CD4-positive, CD25-positive, alpha-beta regulatory T cell (primary cell): Measurements from ENCODE around the gene SZT2. TPM values are rescaled to one million over a fixed set of nuclear protein-coding genes. Genes with fewer than 3 reads are reported as not detected.

Experiments used
- ATAC-seq, 2 donors: fragments of 150-1000 bp; cut with Tn5 transposase; one replicate each; pipeline ENCODE4 v1.10.0; 2021; ENCODE audit warnings: low read depth in 2 of 2, moderate number of reproducible peaks in 2 of 2, moderate library complexity in 1 of 2
- DNase-seq, 3 donors: peaks; one replicate each; pipeline versions ENCODE4 v3.0.0 to v3.0.0-alpha.2; 2012 to 2022; ENCODE audit warnings: mixed read lengths in 1 of 3
- H3K27ac ChIP-seq: one replicate; pipeline ENCODE4 v1.7.0; 2013; ENCODE audit warnings: mild to moderate bottlenecking, low read length; ENCODE audit not compliant: insufficient read depth, poor library complexity, severe bottlenecking
- H3K27me3 ChIP-seq: one replicate; pipeline ENCODE4 v1.7.0; 2013; ENCODE audit warnings: low read length; ENCODE audit not compliant: control insufficient read depth, insufficient read depth
- H3K36me3 ChIP-seq: one replicate; pipeline ENCODE4 v1.7.0; 2013; ENCODE audit warnings: mild to moderate bottlenecking, low read length, moderate library complexity; ENCODE audit not compliant: control insufficient read depth, insufficient read depth
- H3K4me1 ChIP-seq: 2 replicates; pipeline ENCODE4 v1.7.0; 2013; ENCODE audit warnings: mild to moderate bottlenecking, low read length; ENCODE audit not compliant: insufficient read depth, control insufficient read depth, poor library complexity, severe bottlenecking
- H3K4me3 ChIP-seq: one replicate; pipeline ENCODE4 v1.7.0; 2013; ENCODE audit warnings: low read depth, mild to moderate bottlenecking, low read length, moderate library complexity
- H3K9me3 ChIP-seq, 2 experiments: 1 replicate in 1 of 2; 2 replicates in 1 of 2; pipeline ENCODE4 v1.7.0; 2013; ENCODE audit warnings: low read length in 2 of 2, mild to moderate bottlenecking in 1 of 2, moderate library complexity in 1 of 2; ENCODE audit not compliant: control insufficient read depth in 2 of 2
- H3K27ac Mint-ChIP-seq, 3 donors: one replicate each; pipeline ENCODE4 v1.8.0; 2020 to 2022; ENCODE audit warnings: mild to moderate bottlenecking in 3 of 3, mixed read lengths in 3 of 3, moderate library complexity in 2 of 3
- H3K27me3 Mint-ChIP-seq: one replicate; pipeline ENCODE4 v1.8.0; 2022; ENCODE audit warnings: mild to moderate bottlenecking, mixed read lengths
- H3K36me3 Mint-ChIP-seq: one replicate; pipeline ENCODE4 v1.8.0; 2020; ENCODE audit warnings: mixed read lengths
- H3K4me1 Mint-ChIP-seq, 4 donors: one replicate each; pipeline ENCODE4 v1.8.0; 2020 to 2022; ENCODE audit warnings: mixed read lengths in 4 of 4, mild to moderate bottlenecking in 1 of 4
- H3K4me3 Mint-ChIP-seq, 4 donors: one replicate each; pipeline ENCODE4 v1.8.0; 2020 to 2022; ENCODE audit warnings: mild to moderate bottlenecking in 4 of 4, mixed read lengths in 4 of 4, moderate library complexity in 3 of 4
- H3K9me3 Mint-ChIP-seq, 7 donors: one replicate each; pipeline ENCODE4 v1.8.0; 2020 to 2022; ENCODE audit warnings: mixed read lengths in 7 of 7, mild to moderate bottlenecking in 3 of 7, moderate library complexity in 2 of 7
- polyA plus RNA-seq, 4 donors: library from polyadenylated mRNA; unstranded; fragments of 300-500 nt; fragmentation: Illumina TruSeq; gene quantifications; one replicate each; pipeline ENCODE4 v1.2.3, GENCODE V29; 2021
- total RNA-seq: library from RNA; stranded (reverse); gene quantifications from one replicate; pipeline ENCODE4 v1.2.3, GENCODE V29; 2022

SZT2 gene
- total and polyA plus RNA-seq, 5 donors from 2014 or later, result 1.5 to 107 (median 3.9) TPM

DNA sequence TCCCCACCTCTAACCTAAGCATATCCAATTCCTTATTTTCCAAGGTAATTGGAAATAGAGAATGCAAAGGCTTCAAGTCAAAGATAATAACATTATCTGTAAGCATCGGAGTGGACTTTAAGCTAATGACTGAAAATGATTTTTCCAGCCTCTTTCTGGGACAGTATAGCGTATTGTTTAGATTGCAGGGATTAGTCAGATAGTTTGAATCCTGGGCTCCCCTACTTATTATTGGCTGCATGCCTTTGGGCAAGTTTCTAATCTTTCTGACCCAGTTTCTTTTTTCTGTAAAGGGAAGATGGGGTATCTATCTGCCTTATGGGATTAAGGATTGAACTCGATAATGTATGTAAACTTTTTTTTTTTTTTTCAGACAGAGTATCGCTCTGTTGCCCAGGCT is 32.4 kb upstream of the SZT2 start:
- no peaks in the 10 kb centered on the region for H3K9me3 Mint-ChIP-seq
- Histone ChIP-seq H3K4me1 (peaks cover 13% of the 10 kb centered on the region), H3K27ac (no peak overlapping the region), H3K27me3 (no peaks in the 10 kb centered on the region), H3K4me3 (no peak overlapping the region), H3K9me3 (no peaks in the 10 kb centered on the region), H3K36me3 (peaks cover 7% of the 10 kb centered on the region)
- peaks cover 12% of the 10 kb centered on the region for H3K36me3 Mint-ChIP-seq
- H3K4me1 Mint-ChIP-seq, result peaks cover 9 to 25% (median 15%) of the 10 kb centered on the region in 4 donors
- no peak overlapping the region for H3K27ac Mint-ChIP-seq
- H3K27me3 Mint-ChIP-seq, result no peaks in the 10 kb centered on the region
- peak overlapping the region in 3 of 4 donors; percentile 78 to 90 (median 90) for H3K4me3 Mint-ChIP-seq
- ATAC-seq, result no peak
- DNase-seq, result no peak

DNA sequence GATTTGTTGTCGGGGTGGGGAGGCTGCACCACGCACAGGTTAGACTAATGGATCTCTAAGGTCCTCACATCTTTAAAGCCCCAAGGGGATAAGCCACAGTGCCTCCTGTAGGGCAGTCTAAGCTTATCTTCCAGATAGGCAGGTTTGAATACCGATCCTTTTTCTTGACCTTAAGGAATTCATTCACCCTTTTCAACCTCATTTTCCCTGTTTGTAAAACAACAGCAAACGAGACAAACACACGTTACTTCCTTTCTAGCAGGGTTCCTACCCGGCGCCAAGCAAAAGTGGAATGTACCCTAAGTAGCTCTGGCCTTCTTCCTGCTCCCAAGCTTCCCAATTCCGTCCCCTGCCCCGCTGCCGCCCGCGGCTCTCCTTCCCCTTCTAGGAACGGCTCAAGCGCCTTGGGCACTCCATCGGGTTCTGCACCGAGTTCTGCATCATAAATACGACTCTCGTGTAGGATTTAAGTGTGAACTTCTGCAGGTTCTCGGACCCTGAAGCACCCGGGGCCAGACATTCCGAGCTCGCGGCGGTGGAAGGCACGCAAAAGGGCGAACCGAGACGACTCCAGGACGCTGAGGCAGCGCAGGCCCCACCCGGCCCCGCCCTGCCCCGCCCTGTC is 31.5 kb upstream of the SZT2 start:
- DNase-seq, result peak in 1 of 3 donors; percentile 59
- Histone ChIP-seq H3K4me1 (peaks cover 13% of the 10 kb centered on the region), H3K27ac (peak overlapping the region; percentile 65), H3K27me3 (no peaks in the 10 kb centered on the region), H3K9me3 (no peaks in the 10 kb centered on the region), H3K4me3 (peak overlapping the region; percentile 90), H3K36me3 (peaks cover 15% of the 10 kb centered on the region)
- H3K9me3 Mint-ChIP-seq, result no peaks in the 10 kb centered on the region
- no peak for ATAC-seq
- H3K27me3 Mint-ChIP-seq, result no peaks in the 10 kb centered on the region
- H3K36me3 Mint-ChIP-seq, result peaks cover 18% of the 10 kb centered on the region
- H3K4me3 Mint-ChIP-seq, result peak overlapping the region; percentile 90 to 96 (median 92)
- H3K27ac Mint-ChIP-seq, result peak overlapping the region; percentile 9 to 93 (median 84)
- peaks cover 9 to 21% (median 15%) of the 10 kb centered on the region in 4 donors for H3K4me1 Mint-ChIP-seq

DNA sequence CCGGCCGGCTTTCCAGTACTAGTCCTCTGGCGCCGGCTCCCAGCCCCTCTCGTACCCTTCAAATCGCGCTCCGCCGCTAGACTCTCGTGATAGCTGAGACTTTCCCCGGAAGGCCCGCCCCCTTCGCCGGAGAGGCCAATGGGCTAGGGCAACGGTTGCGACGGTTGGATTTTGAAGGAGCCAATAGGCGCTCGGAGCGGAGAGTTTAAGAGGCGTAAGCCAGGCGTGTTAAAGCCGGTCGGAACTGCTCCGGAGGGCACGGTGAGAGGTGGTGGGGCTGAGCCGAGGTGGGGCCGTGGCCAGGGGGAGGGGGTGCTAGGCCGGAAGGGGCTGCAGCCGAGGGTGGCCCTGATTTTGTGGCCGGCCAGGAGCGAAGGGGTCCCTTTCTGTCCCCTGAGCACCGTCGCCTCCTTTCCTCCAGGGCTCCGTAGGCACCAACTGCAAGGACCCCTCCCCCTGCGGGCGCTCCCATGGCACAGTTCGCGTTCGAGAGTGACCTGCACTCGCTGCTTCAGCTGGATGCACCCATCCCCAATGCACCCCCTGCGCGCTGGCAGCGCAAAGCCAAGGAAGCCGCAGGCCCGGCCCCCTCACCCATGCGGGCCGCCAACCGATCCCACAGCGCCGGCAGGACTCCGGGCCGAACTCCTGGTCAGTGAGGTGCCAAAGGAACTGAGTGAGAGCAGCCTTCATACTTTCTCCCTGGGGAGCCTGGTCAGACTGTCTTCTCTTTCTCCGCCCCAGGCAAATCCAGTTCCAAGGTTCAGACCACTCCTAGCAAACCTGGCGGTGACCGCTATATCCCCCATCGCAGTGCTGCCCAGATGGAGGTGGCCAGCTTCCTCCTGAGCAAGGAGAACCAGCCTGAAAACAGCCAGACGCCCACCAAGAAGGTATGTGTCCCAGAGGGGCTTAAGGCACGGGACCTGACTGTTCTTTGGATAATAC is 30.7 kb upstream of the SZT2 start, which contains the start of gene CDC20:
Gene CDC20 (plus strand): TSS at position 236 of the 948 bp plus-strand sequence. CDS start 235 bp downstream, at position 471.
- ATAC-seq, result peak; percentile 99 to 100
- Mint-ChIP-seq H3K9me3 (no peaks in the 10 kb centered on the region), H3K27ac (peak within 1 kb of the TSS; percentile 9 to 93 (median 84)), H3K27me3 (no peaks in the 10 kb centered on the region), H3K36me3 (peaks cover 24% of the 10 kb centered on the region), H3K4me1 (peaks cover 9 to 21% (median 15%) of the 10 kb centered on the region in 4 donors), H3K4me3 (peak within 1 kb of the TSS; percentile 90 to 96 (median 92))
- no peaks in the 10 kb centered on the region for H3K27me3 ChIP-seq
- no peaks in the 10 kb centered on the region for H3K9me3 ChIP-seq
- peak within 1 kb of the TSS; percentile 65 for H3K27ac ChIP-seq
- peaks cover 23% of the 10 kb centered on the region for H3K36me3 ChIP-seq
- DNase-seq, result peak; percentile 95 to 97 (median 97)
- H3K4me3 ChIP-seq, result peak within 1 kb of the TSS; percentile 90
- H3K4me1 ChIP-seq, result peaks cover 13% of the 10 kb centered on the region

DNA sequence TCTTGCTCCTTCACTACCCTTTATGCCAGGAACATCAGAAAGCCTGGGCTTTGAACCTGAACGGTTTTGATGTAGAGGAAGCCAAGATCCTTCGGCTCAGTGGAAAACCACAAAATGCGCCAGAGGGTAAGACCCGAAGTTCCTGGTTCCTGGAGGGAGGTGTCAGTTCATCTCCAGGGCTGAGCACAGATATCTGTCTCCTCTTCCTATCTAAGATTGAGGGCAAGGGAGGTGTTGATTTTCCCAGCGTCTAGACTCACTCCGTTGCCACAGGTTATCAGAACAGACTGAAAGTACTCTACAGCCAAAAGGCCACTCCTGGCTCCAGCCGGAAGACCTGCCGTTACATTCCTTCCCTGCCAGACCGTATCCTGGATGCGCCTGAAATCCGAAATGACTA is 30.0 kb upstream of the SZT2 start:
- Mint-ChIP-seq H3K4me1 (peaks cover 9 to 24% (median 13%) of the 10 kb centered on the region in 4 donors), H3K27ac (no peak overlapping the region)

DNA sequence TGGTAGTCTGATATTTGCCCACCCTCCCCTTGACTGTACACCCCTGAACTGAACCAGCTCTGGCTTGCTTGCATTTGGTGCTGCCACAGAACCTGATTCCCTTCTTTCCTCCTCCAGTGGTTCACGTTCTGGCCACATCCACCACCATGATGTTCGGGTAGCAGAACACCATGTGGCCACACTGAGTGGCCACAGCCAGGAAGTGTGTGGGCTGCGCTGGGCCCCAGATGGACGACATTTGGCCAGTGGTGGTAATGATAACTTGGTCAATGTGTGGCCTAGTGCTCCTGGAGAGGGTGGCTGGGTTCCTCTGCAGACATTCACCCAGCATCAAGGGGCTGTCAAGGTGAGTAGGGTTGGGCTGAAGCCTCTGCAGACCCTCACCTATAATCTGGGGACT is 29.1 kb upstream of the SZT2 start:
- Mint-ChIP-seq H3K27ac (no peak overlapping the region), H3K9me3 (no peaks in the 10 kb centered on the region), H3K36me3 (peaks cover 31% of the 10 kb centered on the region), H3K4me3 (peak overlapping the region in 2 of 4 donors; percentile 64 to 74), H3K27me3 (no peaks in the 10 kb centered on the region), H3K4me1 (peaks cover 10 to 33% (median 15%) of the 10 kb centered on the region in 4 donors)
- Histone ChIP-seq H3K27me3 (no peaks in the 10 kb centered on the region), H3K36me3 (peaks cover 38% of the 10 kb centered on the region), H3K27ac (no peak overlapping the region), H3K4me3 (no peak overlapping the region), H3K4me1 (peaks cover 15% of the 10 kb centered on the region), H3K9me3 (no peaks in the 10 kb centered on the region)
- no peak for DNase-seq
- no peak for ATAC-seq

More for the DNA sequence above, 30.0 kb upstream of the SZT2 start:
- Histone ChIP-seq H3K27me3 (no peaks in the 10 kb centered on the region), H3K36me3 (peaks cover 30% of the 10 kb centered on the region), H3K9me3 (no peaks in the 10 kb centered on the region), H3K27ac (no peak overlapping the region), H3K4me1 (peaks cover 13% of the 10 kb centered on the region), H3K4me3 (no peak overlapping the region)
- Mint-ChIP-seq H3K27me3 (no peaks in the 10 kb centered on the region), H3K36me3 (peaks cover 31% of the 10 kb centered on the region), H3K4me3 (peak overlapping the region in 3 of 4 donors; percentile 64 to 74 (median 66)), H3K9me3 (no peaks in the 10 kb centered on the region)
- no peak for ATAC-seq
- no peak for DNase-seq

DNA sequence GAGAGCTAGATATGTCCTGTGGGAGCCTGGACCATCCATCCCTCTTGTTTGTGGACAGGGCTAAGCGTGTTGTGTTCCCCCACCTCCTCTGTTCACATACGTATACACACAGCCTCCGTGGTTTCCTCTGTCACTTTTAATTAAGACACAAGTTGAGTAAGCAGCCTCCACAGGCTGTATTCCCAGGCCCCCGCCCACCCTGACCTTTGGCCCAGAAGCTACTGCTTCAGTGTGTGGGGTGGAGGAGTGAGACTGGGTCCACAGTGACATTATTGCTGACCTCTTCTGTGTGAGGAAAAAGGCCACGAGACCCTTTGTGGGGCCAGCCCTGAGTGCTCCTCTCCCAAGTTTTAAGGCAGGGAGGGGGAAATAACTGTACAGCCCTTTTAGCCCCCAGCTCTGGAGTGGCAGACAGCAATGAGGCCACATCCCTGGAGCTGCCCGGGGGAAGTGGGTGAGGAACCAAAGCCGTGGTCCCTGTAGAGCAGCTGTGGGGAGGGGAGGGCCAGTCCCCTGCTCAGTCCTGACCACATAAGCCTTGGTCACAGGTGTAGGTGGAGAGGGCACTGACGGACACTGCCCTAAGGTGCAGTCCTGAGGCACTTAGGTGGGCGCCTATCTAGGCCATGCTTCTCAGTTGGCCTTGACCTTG is 26.3 kb upstream of the SZT2 start:
- Histone ChIP-seq H3K27ac (no peak overlapping the region), H3K9me3 (no peaks in the 10 kb centered on the region), H3K36me3 (peaks cover 39% of the 10 kb centered on the region), H3K4me1 (peaks cover 28% of the 10 kb centered on the region), H3K27me3 (no peaks in the 10 kb centered on the region), H3K4me3 (no peak overlapping the region)
- ATAC-seq, result no peak
- no peak for DNase-seq
- Mint-ChIP-seq H3K4me3 (peak overlapping the region in 2 of 4 donors; percentile 79 to 83), H3K27me3 (no peaks in the 10 kb centered on the region), H3K9me3 (no peaks in the 10 kb centered on the region), H3K36me3 (peaks cover 28% of the 10 kb centered on the region), H3K27ac (no peak overlapping the region), H3K4me1 (peaks cover 12 to 45% (median 17%) of the 10 kb centered on the region in 4 donors)

DNA sequence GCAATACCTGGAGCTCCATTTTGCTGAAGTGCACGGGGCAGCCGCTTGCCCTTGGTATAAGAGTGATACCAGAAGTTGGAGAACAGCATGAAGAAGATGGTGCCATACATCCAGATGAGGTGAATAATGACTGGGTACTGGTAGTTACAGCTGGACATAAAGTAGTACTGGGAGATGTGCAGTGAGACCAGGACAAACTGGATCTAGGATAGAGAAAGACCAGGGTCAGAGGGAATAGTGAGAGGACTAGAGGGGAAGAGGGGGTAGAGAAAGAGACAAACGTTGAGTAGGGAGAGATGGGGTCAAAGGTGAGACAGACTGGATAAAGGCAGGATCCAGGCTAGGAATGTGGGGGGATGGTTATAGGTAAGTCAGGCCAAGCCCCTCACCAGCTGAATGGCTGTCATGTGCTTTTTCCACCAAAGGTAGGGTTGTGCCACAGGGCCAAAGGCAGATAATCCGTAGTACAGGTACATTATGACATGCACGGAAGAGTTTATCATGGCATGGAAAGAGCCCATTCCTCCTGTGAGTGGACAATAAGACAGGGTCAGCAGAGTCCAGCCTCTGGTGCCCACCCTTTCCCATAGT is 25.7 kb upstream of the SZT2 start:
- ATAC-seq, result no peak

More for the DNA sequence above, 25.7 kb upstream of the SZT2 start:
- Mint-ChIP-seq H3K27ac (peak overlapping the region in 2 of 3 donors; percentile 69 to 96), H3K4me1 (peaks cover 11 to 48% (median 19%) of the 10 kb centered on the region in 4 donors), H3K27me3 (no peaks in the 10 kb centered on the region), H3K36me3 (peaks cover 28% of the 10 kb centered on the region), H3K9me3 (no peaks in the 10 kb centered on the region), H3K4me3 (peak overlapping the region; percentile 48 to 83 (median 70))
- H3K9me3 ChIP-seq, result no peaks in the 10 kb centered on the region
- H3K27me3 ChIP-seq, result no peaks in the 10 kb centered on the region
- H3K4me1 ChIP-seq, result peaks cover 33% of the 10 kb centered on the region
- H3K36me3 ChIP-seq, result peaks cover 39% of the 10 kb centered on the region
- H3K27ac ChIP-seq, result no peak overlapping the region
- no peak overlapping the region for H3K4me3 ChIP-seq
- DNase-seq, result no peak
